K562 (cell line): ENCODE data around the gene IL4R. TPM values are rescaled to one million over a fixed set of nuclear protein-coding genes. Genes with fewer than 3 reads are reported as not detected.

Experiments used
- ATF1 ChIP-seq, 2 experiments: fragments of 450-650 bp in 1 of 2; IDR thresholded peaks; 2 replicates each; pipeline ENCODE4 v1.6.1; 2016; ENCODE audit warnings: missing compliant biosample characterization in 1 of 2, missing genetic modification characterization in 1 of 2
- CBFA2T3 ChIP-seq: fragments of 450-650 bp; IDR thresholded peaks from 2 replicates; pipeline ENCODE4 v1.6.1; 2017
- CBX2 ChIP-seq: fragments of 200-600 bp; sonication (generic); IDR thresholded peaks from one replicate; pipeline ENCODE4 v1.6.1; 2012; ENCODE audit warnings: mild to moderate bottlenecking, low read length, inconsistent platforms; ENCODE audit not compliant: insufficient read depth, poor library complexity, severe bottlenecking
- CC2D1A ChIP-seq: fragments of 450-650 bp; IDR thresholded peaks from 2 replicates; pipeline ENCODE4 v1.6.1; 2017; ENCODE audit warnings: mild to moderate bottlenecking
- CTCF ChIP-seq, 3 experiments: IDR thresholded peaks in 2 of 3; conservative IDR thresholded peaks in 1 of 3; 2 replicates each; pipeline ENCODE4 v1.5.1; 2011 to 2012; ENCODE audit warnings: low read length in 3 of 3, mild to moderate bottlenecking in 3 of 3, control low read depth in 2 of 3, improper control_type of control experiment in 1 of 3, inconsistent platforms in 1 of 3, low read depth in 1 of 3, mixed read lengths in 1 of 3, moderate library complexity in 1 of 3; ENCODE audit not compliant: insufficient read depth in 2 of 3
- CXXC5 ChIP-seq: fragments of 250-450 bp; sonication (Bioruptor Pico); IDR thresholded peaks from 2 replicates; pipeline ENCODE4 v1.8.0; 2022; ENCODE audit warnings: inconsistent platforms, mild to moderate bottlenecking, moderate library complexity
- HDAC1 ChIP-seq, 2 experiments: fragments of 450-650 bp; IDR thresholded peaks; 2 replicates each; pipeline ENCODE4 v1.6.1; 2016 to 2017; ENCODE audit warnings: inconsistent platforms in 1 of 2, mild to moderate bottlenecking in 1 of 2, moderate library complexity in 1 of 2
- HNRNPUL1 ChIP-seq: fragments of 200-400 bp; formaldehyde crosslinking; IDR thresholded peaks from 2 replicates; pipeline ENCODE4 v1.6.1; 2017; ENCODE audit warnings: low read length
- ID3 ChIP-seq, 2 experiments: fragments of 250-450 bp in 1 of 2; fragments of 450-650 bp in 1 of 2; sonication (Bioruptor Pico) in 1 of 2; IDR thresholded peaks; 2 replicates each; pipeline versions ENCODE4 v1.6.1 to v1.8.0; 2016 to 2021; ENCODE audit warnings: mild to moderate bottlenecking in 2 of 2, moderate library complexity in 2 of 2, missing compliant biosample characterization in 1 of 2, missing genetic modification characterization in 1 of 2
- KDM1A ChIP-seq, 2 experiments: fragments of 450-650 bp; IDR thresholded peaks; 2 replicates each; pipeline ENCODE4 v1.6.1; 2016; ENCODE audit warnings: mild to moderate bottlenecking in 2 of 2
- NR4A1 ChIP-seq, 2 experiments: fragments of 250-450 bp in 1 of 2; fragments of 450-650 bp in 1 of 2; sonication (Bioruptor Pico) in 1 of 2; IDR thresholded peaks; 2 replicates each; pipeline versions ENCODE4 v1.4.0 to v1.6.1; 2016 to 2020; ENCODE audit warnings: mild to moderate bottlenecking in 2 of 2, missing compliant biosample characterization in 1 of 2, missing genetic modification characterization in 1 of 2, moderate library complexity in 1 of 2
- RBM17 ChIP-seq: fragments of 200-400 bp; formaldehyde crosslinking; IDR thresholded peaks from 2 replicates; pipeline ENCODE4 v1.6.1; 2017; ENCODE audit warnings: low read depth, mild to moderate bottlenecking, low read length, borderline replicate concordance
- RBM25 ChIP-seq: fragments of 200-400 bp; formaldehyde crosslinking; IDR thresholded peaks from 2 replicates; pipeline ENCODE4 v1.6.1; 2018; ENCODE audit warnings: low read length, low read depth, moderate library complexity; ENCODE audit not compliant: severe bottlenecking
- REST ChIP-seq, 2 experiments: fragments of 450-650 bp; formaldehyde crosslinking in 1 of 2; IDR thresholded peaks; 2 replicates each; pipeline versions ENCODE4 v1.4.0 to v1.6.1; 2014 to 2020; ENCODE audit warnings: mild to moderate bottlenecking in 2 of 2, borderline replicate concordance in 1 of 2, low read depth in 1 of 2
- polyA plus RNA-seq, 8 experiments: library from polyadenylated mRNA; depleted of rRNA in 4 of 8; stranded (reverse) in 5 of 8; unstranded in 3 of 8; fragments of >200 nt; fragmentation: Nextera tagmentation in 2 of 8; fragmentation: Illumina TruSeq in 1 of 8; extraction: Ambion mirVana in 2 of 8; extraction: Trizol in 1 of 8; gene quantifications; 2 replicates each; pipeline versions ENCODE4 v1.2.1 to v1.2.3, GENCODE V29; 2011 to 2014; ENCODE audit warnings: inconsistent platforms in 1 of 8, missing spikeins in 1 of 8
- total RNA-seq, 7 experiments: library from RNA; depleted of rRNA in 6 of 7; stranded (reverse); fragments of >200 nt in 6 of 7; fragmentation: Illumina TruSeq in 2 of 7; extraction: Trizol in 2 of 7; gene quantifications; 2 replicates each; pipeline versions ENCODE4 v1.2.1 to v1.2.3, GENCODE V29; 2011 to 2021; ENCODE audit warnings: low replicate concordance in 1 of 7

The IL4R gene
- total and polyA plus RNA-seq, 9 of the 15 experiments (the other 6 are each of a cell fraction or from before 2014, with no cell fraction given): 0.17 to 5.8 (median 3.3) TPM

GRCh38 chr16:27367461-27368357 is 53.9 kb downstream of the IL4R start (continued):
- TF ChIP-seq REST (IDR thresholded peaks at IDR 0.05; ENCODE audit: borderline replicate concordance) (peak; percentile 87), REST (CRISPR knock-in tag; IDR thresholded peaks at IDR 0.05; ENCODE audit: low read depth) (no peak), CBFA2T3 (peak; percentile 45; the same call in 1 of the 2 replicates), RBM25 (peak; percentile 60), CBX2 (no peak), HDAC1 (IDR thresholded peaks at IDR 0.05) (peak in 1 of 2 experiments; percentile 24; a peak in 1 of 4 replicates), CXXC5 (peak; percentile 57), CC2D1A (peak; percentile 70), HNRNPUL1 (no peak), RBM17 (no peak), CTCF (IDR thresholded peaks at IDR 0.05 in 2 of 3, conservative IDR thresholded peaks at IDR 0.05 in 1 of 3; ENCODE audit: insufficient read depth in 2 of 3, low read depth in 1 of 3, low read length in 3 of 3) (peak; percentile 82 to 91 (median 86)), KDM1A (IDR thresholded peaks at IDR 0.05) (peak; percentile 57 to 78; a peak in 3 of 4 replicates), ID3 (CRISPR knock-in tag; IDR thresholded peaks at IDR 0.05) (no peak), ID3 (tag; IDR thresholded peaks at IDR 0.05) (peak; percentile 64; the same call in 1 of the 2 replicates), NR4A1 (CRISPR knock-in tag; IDR thresholded peaks at IDR 0.05) (no peak), NR4A1 (tag; IDR thresholded peaks at IDR 0.05) (no peak), ATF1 (CRISPR knock-in tag; IDR thresholded peaks at IDR 0.05) (no peak), ATF1 (tag; IDR thresholded peaks at IDR 0.05) (peak; percentile 62)
